GM19238 (cell line): ENCODE measurements around the gene ELF1.
"Not testable (repeated sequence)": the region's sequence is repeated elsewhere in the genome, so short reads cannot be mapped to it uniquely, and the experiment has no call there.

Experiments
- DNase-seq: peaks from one replicate; pipeline ENCODE4 v3.0.0; 2011; ENCODE audit warnings: low spot score; ENCODE audit not compliant: insufficient read length

The ELF1 gene

GRCh38 chr13:40941581-40941980 is 77.5 kb downstream of the ELF1 start:
- DNase-seq = no peak

GRCh38 chr13:40940841-40941240 is 78.3 kb downstream of the ELF1 start:
- DNase-seq = no peak

GRCh38 chr13:40933508-40934204 is 85.5 kb downstream of the ELF1 start:
- peak; percentile 35 for DNase-seq

- no peak for DNase-seq
These were observed 86.9 kb downstream of the ELF1 start for GRCh38 chr13:40932252-40932651.

GRCh38 chr13:40931719-40932118 is 87.4 kb downstream of the ELF1 start:
- DNase-seq = no peak

GRCh38 chr13:40929883-40930282 is 89.2 kb downstream of the ELF1 start:
- not testable (repeated sequence) for DNase-seq

- DNase-seq = no peak
These were observed 90.1 kb downstream of the ELF1 start for GRCh38 chr13:40928980-40929379.

GRCh38 chr13:40927929-40928328 is 91.2 kb downstream of the ELF1 start:
- DNase-seq = no peak

GRCh38 chr13:40923867-40924266 is 95.2 kb downstream of the ELF1 start:
- no peak for DNase-seq

- DNase-seq = no peak
These were observed 96.6 kb downstream of the ELF1 start for GRCh38 chr13:40922437-40923040.

GRCh38 chr13:40920826-40921225 is 98.3 kb downstream of the ELF1 start:
- DNase-seq = no peak

GRCh38 chr13:40919901-40920300 is 99.2 kb downstream of the ELF1 start:
- DNase-seq = not testable (repeated sequence)

GRCh38 chr13:40916207-40916998 is 102.7 kb downstream of the ELF1 start:
- DNase-seq = no peak

- not testable (repeated sequence) for DNase-seq
These were observed 104.3 kb downstream of the ELF1 start for GRCh38 chr13:40914863-40915262.

GRCh38 chr13:40911341-40911740 is 107.8 kb downstream of the ELF1 start:
- DNase-seq = no peak

GRCh38 chr13:40910324-40911050 is 108.6 kb downstream of the ELF1 start:
- no peak for DNase-seq

- not testable (repeated sequence) for DNase-seq
These were observed 109.4 kb downstream of the ELF1 start for GRCh38 chr13:40909541-40910200.

- no peak for DNase-seq
These were observed 110.6 kb downstream of the ELF1 start for GRCh38 chr13:40908546-40908945.

- not testable (repeated sequence) for DNase-seq
These were observed 118.1 kb downstream of the ELF1 start for GRCh38 chr13:40901032-40901431.

GRCh38 chr13:40900568-40900967 is 118.5 kb downstream of the ELF1 start:
- not testable (repeated sequence) for DNase-seq

- DNase-seq = no peak
These were observed 122.1 kb downstream of the ELF1 start for GRCh38 chr13:40897053-40897452.
